KBM-7 (cell line): ENCODE results near the gene ZFHX3.

Experiments used
- DNase-seq: peaks from one replicate; pipeline ENCODE4 v3.0.0-alpha.2; 2015
- in situ Hi-C: fragments of 300-500 bp; cut with MboI; formaldehyde crosslinking; loops from 2 replicates; pipeline ENCODE4 v1.14.3; 2020; ENCODE audit warnings: low sequenced_read_pairs, low pct_unique_long_range_greater_than_20kb, mixed read lengths

Gene ZFHX3

DNA sequence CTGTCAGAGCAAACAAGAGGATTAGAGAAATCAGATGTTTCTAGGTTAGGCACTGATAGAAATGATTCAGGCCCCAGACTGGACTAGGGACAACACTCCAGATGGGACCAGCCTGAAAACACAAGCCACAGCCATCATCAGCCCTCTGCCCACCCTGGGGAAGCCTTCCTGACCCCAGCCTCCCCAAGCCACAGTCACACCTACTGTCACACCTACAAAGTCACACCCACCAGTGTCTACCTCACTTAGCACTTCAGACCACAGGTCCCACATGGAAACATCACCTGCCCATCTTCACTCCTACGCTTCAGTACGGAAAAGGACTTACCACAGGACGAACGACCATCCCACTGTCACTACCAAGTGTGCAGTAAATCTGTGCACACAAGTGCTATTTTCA lies 197.9 kb downstream of the ZFHX3 start:
- in situ Hi-C loops: no loop called here
- DNase-seq: no peak

DNA sequence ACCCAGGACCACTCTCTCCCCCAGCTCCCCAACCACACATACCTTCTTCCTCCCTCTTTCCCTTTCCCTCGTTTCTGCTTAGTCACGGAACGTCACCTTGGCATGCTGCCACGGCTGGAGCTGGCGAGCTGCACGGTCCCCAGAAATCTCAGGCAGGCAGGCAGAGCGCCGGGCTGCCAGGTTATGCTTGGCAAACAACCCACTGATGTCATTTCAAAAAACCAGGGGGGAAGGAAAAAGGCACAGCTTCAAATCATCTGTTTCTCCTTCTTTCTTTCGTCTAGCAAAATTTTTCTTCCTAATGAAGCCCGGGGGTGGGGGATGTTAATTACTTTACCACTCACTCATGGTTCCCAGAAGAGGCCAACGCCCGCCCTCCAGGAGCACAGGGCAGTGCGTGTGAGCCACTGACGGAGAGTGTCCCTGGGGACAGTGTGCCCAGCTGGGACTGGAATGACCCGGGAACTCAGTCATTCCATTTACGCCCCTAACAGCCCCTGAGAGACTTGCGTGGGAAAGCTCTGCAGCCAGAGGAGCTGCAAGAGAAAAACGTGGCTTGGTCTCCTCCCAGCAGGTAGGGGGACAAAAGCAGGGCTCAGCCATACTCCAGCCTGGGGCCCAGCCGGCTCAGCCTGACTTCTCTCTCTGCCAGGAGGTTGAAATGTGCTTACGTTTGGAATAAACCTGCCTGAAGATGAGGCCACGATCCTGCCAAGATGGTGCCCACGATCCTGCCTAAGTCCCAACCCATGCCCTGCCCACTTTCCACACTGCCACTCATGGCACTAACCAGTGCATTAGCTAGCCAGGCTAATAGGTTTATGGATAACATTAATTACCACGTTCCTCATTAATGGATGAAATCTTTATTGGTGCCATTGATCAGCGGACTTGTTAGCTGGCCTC lies 198.9 kb downstream of the ZFHX3 start:
- in situ Hi-C loops: loop anchor here (25.0 kb wide), 1 partner anchor 338 kb away; no protein-coding TSS in a partner anchor
- DNase-seq: peak; percentile 66

- DNase-seq: no peak
- in situ Hi-C loops: loop anchor here (25.0 kb wide), 1 partner anchor 339 kb away; no protein-coding TSS in a partner anchor
These were observed 199.9 kb downstream of the ZFHX3 start for GRCh38 chr16:72848028-72848400.

- no peak for DNase-seq
- in situ Hi-C loops: loop anchor here (25.0 kb wide), 1 partner anchor 340 kb away; no protein-coding TSS in a partner anchor
These were observed 200.5 kb downstream of the ZFHX3 start for GRCh38 chr16:72847187-72848027.

- no peak for DNase-seq
- in situ Hi-C loops: loop anchor here (25.0 kb wide), 1 partner anchor 341 kb away; no protein-coding TSS in a partner anchor
These were observed 201.3 kb downstream of the ZFHX3 start for GRCh38 chr16:72846594-72846993.

DNA sequence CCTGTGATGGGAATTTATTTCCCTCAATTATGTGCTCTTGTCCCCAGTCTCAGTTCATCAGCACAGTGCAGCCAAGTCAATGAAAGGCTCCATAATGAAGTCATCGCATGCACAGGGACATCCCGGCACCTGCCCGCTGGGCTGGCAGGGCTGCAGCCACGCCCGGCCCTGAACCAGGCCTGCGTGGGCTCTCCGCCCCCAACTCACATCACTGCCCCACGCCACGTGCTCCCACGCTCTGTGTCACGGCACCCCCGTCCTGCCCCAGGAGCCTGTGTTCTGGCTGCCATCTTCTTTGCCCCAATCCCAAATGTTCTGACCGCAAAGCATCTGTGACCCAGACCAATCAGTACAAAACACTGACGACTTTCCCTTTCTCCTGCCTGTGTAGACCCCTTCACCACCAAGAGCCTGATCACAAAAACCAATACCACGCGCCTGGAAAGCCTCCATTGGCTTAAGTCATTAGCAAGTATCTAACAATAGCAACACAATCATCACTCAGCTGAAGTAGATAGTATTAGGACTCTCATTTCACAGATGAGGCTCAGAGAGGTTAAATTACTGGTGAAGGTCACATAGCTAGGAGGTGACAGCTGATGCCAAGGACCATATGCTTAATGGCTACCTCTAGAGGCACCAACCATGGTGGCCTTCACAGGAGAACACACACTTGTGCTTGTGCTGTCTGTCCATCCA lies 202.5 kb downstream of the ZFHX3 start:
- DNase-seq: no peak
- in situ Hi-C loops: loop anchor here (25.0 kb wide), 1 partner anchor 342 kb away; no protein-coding TSS in a partner anchor

DNA sequence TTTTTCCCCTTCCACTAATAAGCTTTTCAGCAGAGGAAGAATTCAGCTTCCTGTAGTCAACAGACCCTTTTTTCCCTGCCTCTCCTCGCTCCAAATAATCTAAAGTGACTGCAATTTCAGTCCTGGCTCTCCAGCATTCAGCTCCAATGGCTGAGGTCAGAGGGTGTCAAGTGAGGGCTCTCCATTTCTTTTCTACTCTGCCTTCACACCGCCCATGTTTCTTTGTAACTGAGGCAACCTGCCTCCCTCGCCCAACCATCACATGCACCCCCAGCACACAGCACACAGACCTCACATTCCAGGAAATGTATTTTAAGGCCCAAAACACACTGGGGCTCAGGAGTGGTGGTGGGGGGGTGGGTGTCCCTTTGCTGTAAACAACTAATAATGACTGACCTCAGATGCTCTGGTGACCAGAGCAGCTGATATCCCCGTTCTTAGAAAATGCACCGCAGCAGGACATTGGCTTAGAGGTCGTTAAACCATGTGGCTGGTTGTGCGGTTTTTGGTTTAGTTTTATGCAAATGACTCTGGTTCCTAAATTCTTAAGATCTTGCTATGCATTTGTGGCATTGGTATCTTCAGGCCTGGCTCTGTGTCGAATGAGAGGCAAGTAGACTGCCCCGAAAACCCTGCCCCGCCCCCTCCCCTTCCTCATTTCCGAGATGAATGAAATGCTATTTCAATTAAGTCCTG lies 203.6 kb downstream of the ZFHX3 start:
- DNase-seq: peak; percentile 66
- in situ Hi-C loops: loop anchor here (25.0 kb wide), 1 partner anchor 343 kb away; no protein-coding TSS in a partner anchor

DNA sequence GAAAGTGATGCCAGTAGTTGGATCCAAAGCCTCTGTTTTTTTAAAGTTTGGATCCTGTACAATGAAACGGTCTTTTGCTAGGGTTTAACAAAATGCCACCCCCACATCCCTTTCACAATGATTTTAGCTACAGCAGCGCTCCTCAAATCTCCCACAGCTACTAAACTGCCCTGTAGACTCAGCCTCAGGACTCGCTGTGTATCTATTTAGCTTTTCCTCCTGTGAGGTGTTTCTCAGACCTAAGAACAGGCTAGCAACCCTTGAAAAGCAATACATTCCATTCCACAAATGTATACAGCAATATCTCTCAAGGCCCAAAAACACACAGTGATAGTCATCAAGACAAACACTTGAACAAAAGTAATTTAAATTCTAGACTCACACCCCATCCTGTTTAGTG lies 206.4 kb downstream of the ZFHX3 start:
- DNase-seq: no peak
- in situ Hi-C loops: loop anchor here (25.0 kb wide), 1 partner anchor 346 kb away; no protein-coding TSS in a partner anchor

DNA sequence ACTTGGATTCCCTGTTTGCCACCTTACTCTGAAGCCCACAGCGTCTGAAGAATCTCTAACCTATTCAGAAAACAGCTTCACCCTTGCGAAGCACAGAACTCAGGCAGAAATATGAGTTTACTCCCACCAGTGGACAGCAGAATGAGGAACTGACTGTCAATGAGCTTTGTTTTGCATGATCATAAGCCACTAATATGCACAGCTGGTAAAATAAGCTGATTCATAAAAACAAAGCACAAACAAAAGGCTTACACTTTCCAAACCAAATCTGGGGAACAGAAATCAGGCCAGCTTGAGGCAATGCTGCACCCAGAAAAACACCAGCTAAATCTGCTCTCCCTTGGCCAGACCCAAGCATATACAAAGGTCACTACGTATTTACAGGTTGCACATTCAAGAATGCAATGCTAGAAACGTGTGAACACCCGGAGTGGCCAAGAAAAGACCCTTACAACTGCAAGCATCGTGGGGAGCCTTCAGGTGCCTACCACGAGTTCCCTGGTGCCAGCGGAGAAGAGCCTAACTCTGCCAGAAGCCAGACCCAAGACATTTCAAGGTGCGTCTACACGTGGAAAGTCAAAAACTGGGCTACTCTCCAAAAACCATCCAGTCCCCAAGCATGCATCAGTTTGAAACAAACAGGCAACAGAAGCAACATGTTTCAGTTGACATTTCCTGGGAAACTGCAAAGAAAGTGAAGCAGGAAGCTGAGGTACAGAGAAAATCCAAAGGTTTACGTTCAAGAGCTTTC lies 207.1 kb downstream of the ZFHX3 start:
- peak; percentile 52 for DNase-seq
- in situ Hi-C loops: loop anchor here (25.0 kb wide), 1 partner anchor 346 kb away; no protein-coding TSS in a partner anchor

DNA sequence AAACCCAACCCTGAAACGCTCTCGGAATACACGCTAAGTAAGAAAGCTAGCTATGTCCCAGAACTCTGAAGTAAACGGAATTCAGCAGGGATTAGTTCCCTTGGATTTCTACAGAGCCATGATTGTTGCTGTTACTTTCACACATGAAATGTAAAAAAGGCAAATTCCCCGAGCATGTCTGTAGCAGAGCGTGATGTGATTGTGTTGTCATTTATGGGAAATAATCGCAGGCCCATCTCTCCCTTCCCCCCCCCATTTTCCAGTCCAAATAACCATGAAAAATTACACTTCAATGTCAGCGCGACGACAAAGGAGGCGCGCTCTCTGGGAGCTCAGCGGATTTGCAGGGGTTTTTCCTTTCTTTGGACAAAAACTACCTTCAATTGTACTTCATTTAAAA lies 209.0 kb downstream of the ZFHX3 start:
- DNase-seq: no peak
- in situ Hi-C loops: loop anchor here (25.0 kb wide), 1 partner anchor 348 kb away; no protein-coding TSS in a partner anchor

- in situ Hi-C loops: loop anchor here (25.0 kb wide), 1 partner anchor 349 kb away; no protein-coding TSS in a partner anchor
- no peak for DNase-seq
These were observed 209.4 kb downstream of the ZFHX3 start for GRCh38 chr16:72838586-72838910.

GRCh38 chr16:72837846-72838585 lies 209.9 kb downstream of the ZFHX3 start:
- in situ Hi-C loops: loop anchor here (25.0 kb wide), 1 partner anchor 349 kb away; no protein-coding TSS in a partner anchor
- DNase-seq: no peak

GRCh38 chr16:72836985-72837384 lies 210.9 kb downstream of the ZFHX3 start:
- in situ Hi-C loops: loop anchor here (25.0 kb wide), 1 partner anchor 350 kb away; no protein-coding TSS in a partner anchor
- DNase-seq: no peak

DNA sequence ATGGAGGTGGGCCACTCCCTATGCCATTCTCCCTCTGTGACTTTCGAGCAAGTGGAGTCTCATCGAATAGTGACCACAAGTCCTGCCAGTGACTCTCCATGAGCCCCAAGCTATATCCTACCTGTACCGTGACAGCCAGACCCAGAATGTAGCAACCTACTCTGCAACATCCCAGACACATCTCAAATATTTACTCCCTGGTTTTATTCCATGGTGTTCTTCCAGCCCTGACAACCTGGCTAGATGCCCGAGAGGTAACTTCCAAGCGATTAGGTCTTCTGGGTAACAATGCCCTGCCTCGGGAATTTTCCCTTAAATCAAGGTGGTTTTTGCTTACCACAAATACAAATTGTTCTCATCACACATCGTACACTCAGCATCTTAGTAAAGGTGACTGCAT lies 211.7 kb downstream of the ZFHX3 start:
- no peak for DNase-seq
- in situ Hi-C loops: loop anchor here (25.0 kb wide), 1 partner anchor 351 kb away; no protein-coding TSS in a partner anchor

- in situ Hi-C loops: loop anchor here (25.0 kb wide), 1 partner anchor 352 kb away; no protein-coding TSS in a partner anchor
These were observed 212.8 kb downstream of the ZFHX3 start for GRCh38 chr16:72835086-72835485.

DNA sequence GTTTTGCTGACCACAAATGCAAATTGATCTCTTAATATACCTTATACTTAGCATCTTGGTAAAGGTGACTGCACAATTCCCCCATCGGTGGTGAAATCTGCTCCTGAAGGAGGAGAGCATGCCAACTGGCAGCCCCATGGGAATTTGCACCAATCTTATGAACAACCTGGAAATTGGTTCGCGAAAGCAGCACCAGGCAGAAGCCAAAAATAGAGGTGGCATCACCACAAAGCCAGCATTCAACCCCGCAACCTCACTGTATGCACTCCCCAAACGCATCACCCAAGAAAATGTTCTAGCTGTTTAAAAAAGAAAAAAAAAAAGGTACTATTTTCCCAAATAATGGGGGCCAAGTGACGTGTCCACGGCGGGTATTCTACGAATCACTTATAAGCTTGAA lies 213.4 kb downstream of the ZFHX3 start:
- no peak for DNase-seq
- in situ Hi-C loops: loop anchor here (25.0 kb wide), 1 partner anchor 353 kb away; no protein-coding TSS in a partner anchor

More at GRCh38 chr16:72835086-72835485, 212.8 kb downstream of the ZFHX3 start:
- no peak for DNase-seq

DNA sequence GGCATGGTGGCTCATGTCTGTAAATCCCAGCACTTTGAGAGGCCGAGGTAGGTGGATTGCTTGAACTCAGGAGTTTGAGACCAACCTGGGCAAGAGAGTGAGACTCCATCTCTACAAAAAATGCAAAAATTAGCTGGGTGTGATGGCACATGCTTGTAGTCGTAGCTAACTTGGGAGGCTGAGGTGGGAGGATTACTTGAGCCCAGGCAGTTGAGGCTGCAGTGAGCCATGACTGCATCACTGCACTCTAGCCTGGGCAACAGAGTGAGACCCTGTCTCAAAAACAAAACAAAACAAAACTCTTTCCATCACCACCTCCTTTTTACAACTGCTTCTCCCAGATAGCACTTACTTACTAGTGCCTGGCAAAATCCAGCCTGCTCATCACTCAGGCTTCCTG lies 214.0 kb downstream of the ZFHX3 start:
- no peak for DNase-seq
- in situ Hi-C loops: loop anchor here (25.0 kb wide), 1 partner anchor 353 kb away; no protein-coding TSS in a partner anchor
